ENCODE measurements around the gene HES4.

GRCh38 chr1:981955-982558 is 17.8 kb downstream of the HES4 start, which contains the start of gene PERM1:
- TF ChIP-seq CTCF (IDR thresholded peaks at IDR 0.05) (no peak), POLR2A (IDR thresholded peaks at IDR 0.05) (no peak), POLR2AphosphoS5 (IDR thresholded peaks at IDR 0.05) (no peak)
